RCC 7860 (cell line): ENCODE results near the gene MAST4.

Experiments
- DNase-seq: peaks from one replicate; pipeline ENCODE4 v3.0.0-alpha.2; 2015; ENCODE audit warnings: low spot score
- FAIRE-seq: peaks from 2 replicates; lab custom pipeline; 2012; peaks lifted over from hg19 to GRCh38; lab: Jason Lieb, UNC

MAST4 gene

GRCh38 chr5:67216564-67216963 is 620.4 kb downstream of the MAST4 start:
- DNase-seq (no peak), FAIRE-seq (no peak)
